ENCODE results near the gene EML1. TPM values are rescaled to one million over a fixed set of nuclear protein-coding genes. Genes with fewer than 3 reads are reported as not detected.

Gene EML1
- total RNA-seq, 1 experiment from 2014 or later: 7.2 TPM

GRCh38 chr14:99819514-99819913, 26.3 kb downstream of the EML1 start:
- no peaks in the 10 kb centered on the region for H3K36me3 ChIP-seq (ENCODE audit: control insufficient read depth, insufficient read depth, low read length)
- H3K4me1 ChIP-seq: no peaks in the 10 kb centered on the region
- no peak overlapping the region for H3K27ac Mint-ChIP-seq (ENCODE audit: unreplicated experiment)
- DNase-seq: no peak
- H3K4me1 Mint-ChIP-seq (ENCODE audit: low read depth, unreplicated experiment): peaks cover 6% of the 10 kb centered on the region
- H3K27me3 ChIP-seq (replicated peaks; ENCODE audit: control insufficient read depth, insufficient read depth, low read length): no peaks in the 10 kb centered on the region
- CTCF ChIA-PET: no interaction called here
- no peak overlapping the region for H3K4me3 Mint-ChIP-seq (ENCODE audit: unreplicated experiment)
- BruUV-seq (replicated peaks): no TSS peak
- no peaks in the 10 kb centered on the region for H3K9me3 ChIP-seq
- H3K9me3 Mint-ChIP-seq (ENCODE audit: unreplicated experiment): no peaks in the 10 kb centered on the region
- H3K4me3 ChIP-seq (ENCODE audit: low read depth, low read length): no peak overlapping the region
- TF ChIP-seq, protein P1, sequence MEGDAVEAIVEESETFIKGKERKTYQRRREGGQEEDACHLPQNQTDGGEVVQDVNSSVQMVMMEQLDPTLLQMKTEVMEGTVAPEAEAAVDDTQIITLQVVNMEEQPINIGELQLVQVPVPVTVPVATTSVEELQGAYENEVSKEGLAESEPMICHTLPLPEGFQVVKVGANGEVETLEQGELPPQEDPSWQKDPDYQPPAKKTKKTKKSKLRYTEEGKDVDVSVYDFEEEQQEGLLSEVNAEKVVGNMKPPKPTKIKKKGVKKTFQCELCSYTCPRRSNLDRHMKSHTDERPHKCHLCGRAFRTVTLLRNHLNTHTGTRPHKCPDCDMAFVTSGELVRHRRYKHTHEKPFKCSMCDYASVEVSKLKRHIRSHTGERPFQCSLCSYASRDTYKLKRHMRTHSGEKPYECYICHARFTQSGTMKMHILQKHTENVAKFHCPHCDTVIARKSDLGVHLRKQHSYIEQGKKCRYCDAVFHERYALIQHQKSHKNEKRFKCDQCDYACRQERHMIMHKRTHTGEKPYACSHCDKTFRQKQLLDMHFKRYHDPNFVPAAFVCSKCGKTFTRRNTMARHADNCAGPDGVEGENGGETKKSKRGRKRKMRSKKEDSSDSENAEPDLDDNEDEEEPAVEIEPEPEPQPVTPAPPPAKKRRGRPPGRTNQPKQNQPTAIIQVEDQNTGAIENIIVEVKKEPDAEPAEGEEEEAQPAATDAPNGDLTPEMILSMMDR (IDR thresholded peaks at IDR 0.05; ENCODE audit: insufficient read depth in 1 of 2, low read depth in 1 of 2, low read length in 1 of 2, severe bottlenecking in 1 of 2, unreplicated experiment in 1 of 2): no peak
- H3K36me3 Mint-ChIP-seq (ENCODE audit: insufficient read depth, unreplicated experiment): no peaks in the 10 kb centered on the region
- H3K27me3 Mint-ChIP-seq (ENCODE audit: insufficient read depth, unreplicated experiment): no peaks in the 10 kb centered on the region
- POLR2A ChIA-PET: no interaction called here
- intact Hi-C loops (cut with micrococcal nuclease; ENCODE audit: unreplicated experiment): no loop called here

DNA sequence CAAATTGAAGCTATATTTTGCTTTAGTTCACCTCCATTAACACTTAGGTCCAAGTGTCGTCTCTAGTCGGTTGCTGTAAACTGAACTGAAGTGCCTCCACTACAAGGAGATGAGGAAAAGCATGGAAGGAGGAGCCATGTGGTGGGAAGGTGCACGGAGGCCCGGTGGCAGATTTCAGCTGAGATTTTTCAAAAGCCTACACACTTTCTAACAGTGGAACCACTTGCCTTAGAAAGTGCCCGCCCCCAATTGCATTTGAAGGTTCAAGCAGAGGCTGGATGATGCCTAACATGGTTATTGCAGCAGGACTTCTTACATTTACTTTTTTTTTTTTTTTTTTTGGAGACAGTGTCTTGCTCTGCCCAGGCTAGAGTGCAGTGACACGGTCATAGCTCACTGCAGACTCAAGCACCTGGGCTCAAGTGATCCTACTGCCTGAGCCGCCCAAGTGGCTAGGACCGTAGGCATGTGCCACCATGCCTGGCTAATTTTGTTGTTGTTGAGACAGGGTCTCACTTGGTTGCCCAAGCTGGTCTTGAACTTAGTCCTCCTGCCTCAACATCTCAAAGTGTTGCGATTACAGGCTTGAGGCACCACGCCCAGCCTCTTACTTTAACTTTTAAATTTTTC, 27.6 kb downstream of the EML1 start:
- Histone ChIP-seq H3K9me3 (no peaks in the 10 kb centered on the region), H3K4me3 (ENCODE audit: low read depth, low read length) (no peak overlapping the region), H3K27me3 (replicated peaks; ENCODE audit: control insufficient read depth, insufficient read depth, low read length) (no peaks in the 10 kb centered on the region), H3K4me1 (no peaks in the 10 kb centered on the region), H3K36me3 (ENCODE audit: control insufficient read depth, insufficient read depth, low read length) (no peaks in the 10 kb centered on the region)
- POLR2A ChIA-PET: no interaction called here
- CTCF ChIA-PET: no interaction called here
- no peak overlapping the region for H3K4me3 Mint-ChIP-seq (ENCODE audit: unreplicated experiment)
- TF ChIP-seq, protein P1 (IDR thresholded peaks at IDR 0.05; ENCODE audit: insufficient read depth in 1 of 2, low read depth in 1 of 2, low read length in 1 of 2, severe bottlenecking in 1 of 2, unreplicated experiment in 1 of 2): no peak
- intact Hi-C loops (cut with micrococcal nuclease; ENCODE audit: unreplicated experiment): no loop called here
- peaks cover 6% of the 10 kb centered on the region for H3K4me1 Mint-ChIP-seq (ENCODE audit: low read depth, unreplicated experiment)
- DNase-seq: no peak
- no TSS peak for BruUV-seq (replicated peaks)
- H3K27me3 Mint-ChIP-seq (ENCODE audit: insufficient read depth, unreplicated experiment): no peaks in the 10 kb centered on the region
- no peak overlapping the region for H3K27ac Mint-ChIP-seq (ENCODE audit: unreplicated experiment)
- no peaks in the 10 kb centered on the region for H3K36me3 Mint-ChIP-seq (ENCODE audit: insufficient read depth, unreplicated experiment)
- no peaks in the 10 kb centered on the region for H3K9me3 Mint-ChIP-seq (ENCODE audit: unreplicated experiment)

DNA sequence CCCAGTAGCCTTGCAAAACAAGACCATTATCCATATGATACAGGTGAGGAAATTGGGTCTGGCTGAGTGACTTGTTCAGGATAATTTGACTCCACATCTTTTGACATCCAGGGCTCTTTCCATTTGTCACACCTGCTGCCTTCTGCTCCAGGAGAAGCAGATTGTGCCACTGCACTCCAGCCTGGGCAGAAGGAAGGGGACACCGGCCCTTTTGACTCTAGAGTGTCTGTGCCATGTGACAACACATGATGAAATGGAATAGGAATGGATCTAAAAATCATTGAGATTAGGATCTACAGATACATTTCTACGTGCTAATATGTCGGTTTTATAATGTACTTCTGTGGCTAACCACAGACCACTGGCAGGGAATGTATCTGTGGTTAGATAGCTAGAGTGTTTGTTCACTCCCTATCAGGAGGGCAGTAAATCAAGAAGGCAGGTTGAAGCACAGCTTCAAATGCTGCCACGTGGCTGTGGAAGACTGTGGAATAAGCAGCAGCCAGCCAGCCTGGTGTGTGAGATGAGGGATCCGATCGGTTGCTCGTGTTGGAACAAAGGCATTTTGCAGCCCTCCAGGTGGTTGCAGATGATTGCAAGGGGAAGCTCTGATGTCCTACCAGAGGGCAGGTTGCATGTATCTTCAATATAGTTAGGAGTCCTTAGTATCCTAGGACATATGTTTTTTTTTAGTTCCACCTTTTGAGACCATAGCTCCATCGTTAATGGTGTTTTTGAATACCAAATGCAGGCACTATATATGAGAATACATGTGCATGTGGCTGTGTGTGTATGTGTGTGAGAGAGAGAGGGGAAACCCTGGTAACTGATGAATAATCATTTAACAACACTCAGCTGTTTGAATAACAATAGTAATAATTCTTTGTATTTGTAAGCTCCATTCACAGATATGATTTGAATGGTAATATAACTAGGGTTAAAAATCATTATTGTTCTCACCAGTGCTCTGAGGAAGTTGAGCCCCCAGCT, 28.6 kb downstream of the EML1 start:
- no peak for DNase-seq
- no peak overlapping the region for H3K4me3 ChIP-seq (ENCODE audit: low read depth, low read length)
- TF ChIP-seq, protein P1 (IDR thresholded peaks at IDR 0.05; ENCODE audit: insufficient read depth in 1 of 2, low read depth in 1 of 2, low read length in 1 of 2, severe bottlenecking in 1 of 2, unreplicated experiment in 1 of 2): no peak
- no peaks in the 10 kb centered on the region for H3K36me3 Mint-ChIP-seq (ENCODE audit: insufficient read depth, unreplicated experiment)
- no peaks in the 10 kb centered on the region for H3K4me1 ChIP-seq
- no peak overlapping the region for H3K27ac Mint-ChIP-seq (ENCODE audit: unreplicated experiment)
- intact Hi-C loops (cut with micrococcal nuclease; ENCODE audit: unreplicated experiment): no loop called here
- H3K4me3 Mint-ChIP-seq (ENCODE audit: unreplicated experiment): no peak overlapping the region
- POLR2A ChIA-PET: no interaction called here
- peaks cover 6% of the 10 kb centered on the region for H3K4me1 Mint-ChIP-seq (ENCODE audit: low read depth, unreplicated experiment)
- H3K27me3 Mint-ChIP-seq (ENCODE audit: insufficient read depth, unreplicated experiment): no peaks in the 10 kb centered on the region
- no peaks in the 10 kb centered on the region for H3K36me3 ChIP-seq (ENCODE audit: control insufficient read depth, insufficient read depth, low read length)
- no peaks in the 10 kb centered on the region for H3K9me3 Mint-ChIP-seq (ENCODE audit: unreplicated experiment)
- BruUV-seq (replicated peaks): no TSS peak
- H3K9me3 ChIP-seq: no peaks in the 10 kb centered on the region
- CTCF ChIA-PET: interaction anchor here (0.6 kb wide), 1 partner anchor 318 kb away, joined by 3 read pairs; no protein-coding TSS in a partner anchor
- H3K27me3 ChIP-seq (replicated peaks; ENCODE audit: control insufficient read depth, insufficient read depth, low read length): no peaks in the 10 kb centered on the region
